ENCODE measurements around the gene ADD1.
"Not testable (repeated sequence)": the region's sequence is repeated elsewhere in the genome, so short reads cannot be mapped to it uniquely, and the experiment has no call there.

The ADD1 gene

DNA sequence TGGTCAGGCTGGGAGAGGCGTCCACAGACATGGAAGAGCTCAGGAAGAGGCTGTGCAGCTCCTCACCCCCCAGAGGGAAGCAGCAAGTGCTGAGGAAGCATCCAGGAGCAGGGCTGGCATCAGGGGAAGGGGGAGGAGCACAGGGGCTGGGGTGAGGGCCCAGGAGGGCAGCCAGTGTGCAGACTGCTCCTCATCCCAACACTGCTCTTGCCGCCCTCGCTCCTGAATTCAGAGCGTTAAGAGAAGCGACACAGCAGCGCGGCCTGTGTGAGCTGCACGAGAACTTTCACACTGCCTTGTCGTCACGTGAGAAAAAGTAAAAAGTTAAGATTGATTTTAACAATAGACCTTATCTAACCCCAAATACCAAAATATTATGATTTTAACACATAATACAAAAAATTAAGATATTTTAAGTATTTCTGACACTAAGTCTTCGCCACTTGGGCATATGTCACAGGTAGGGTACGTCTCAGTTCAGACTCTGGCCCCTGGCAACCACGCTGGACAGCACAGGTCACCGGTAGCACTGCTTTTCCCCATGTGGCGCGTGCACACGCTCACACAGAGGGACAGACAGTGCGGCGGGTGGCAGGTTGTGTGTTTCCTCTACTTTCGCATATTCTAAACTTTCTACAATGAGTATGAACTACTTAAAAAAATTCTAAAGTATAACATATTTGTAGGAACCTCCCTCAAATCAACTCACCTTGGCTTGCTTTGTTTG is 99.9 kb downstream of the ADD1 start:
- no peak overlapping the region for H3K4me3 ChIP-seq (ENCODE audit: low read depth, low read length)
- TF ChIP-seq, protein P1, sequence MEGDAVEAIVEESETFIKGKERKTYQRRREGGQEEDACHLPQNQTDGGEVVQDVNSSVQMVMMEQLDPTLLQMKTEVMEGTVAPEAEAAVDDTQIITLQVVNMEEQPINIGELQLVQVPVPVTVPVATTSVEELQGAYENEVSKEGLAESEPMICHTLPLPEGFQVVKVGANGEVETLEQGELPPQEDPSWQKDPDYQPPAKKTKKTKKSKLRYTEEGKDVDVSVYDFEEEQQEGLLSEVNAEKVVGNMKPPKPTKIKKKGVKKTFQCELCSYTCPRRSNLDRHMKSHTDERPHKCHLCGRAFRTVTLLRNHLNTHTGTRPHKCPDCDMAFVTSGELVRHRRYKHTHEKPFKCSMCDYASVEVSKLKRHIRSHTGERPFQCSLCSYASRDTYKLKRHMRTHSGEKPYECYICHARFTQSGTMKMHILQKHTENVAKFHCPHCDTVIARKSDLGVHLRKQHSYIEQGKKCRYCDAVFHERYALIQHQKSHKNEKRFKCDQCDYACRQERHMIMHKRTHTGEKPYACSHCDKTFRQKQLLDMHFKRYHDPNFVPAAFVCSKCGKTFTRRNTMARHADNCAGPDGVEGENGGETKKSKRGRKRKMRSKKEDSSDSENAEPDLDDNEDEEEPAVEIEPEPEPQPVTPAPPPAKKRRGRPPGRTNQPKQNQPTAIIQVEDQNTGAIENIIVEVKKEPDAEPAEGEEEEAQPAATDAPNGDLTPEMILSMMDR (IDR thresholded peaks at IDR 0.05; ENCODE audit: insufficient read depth, low read depth, low read length, missing control alignments) = no peak

DNA sequence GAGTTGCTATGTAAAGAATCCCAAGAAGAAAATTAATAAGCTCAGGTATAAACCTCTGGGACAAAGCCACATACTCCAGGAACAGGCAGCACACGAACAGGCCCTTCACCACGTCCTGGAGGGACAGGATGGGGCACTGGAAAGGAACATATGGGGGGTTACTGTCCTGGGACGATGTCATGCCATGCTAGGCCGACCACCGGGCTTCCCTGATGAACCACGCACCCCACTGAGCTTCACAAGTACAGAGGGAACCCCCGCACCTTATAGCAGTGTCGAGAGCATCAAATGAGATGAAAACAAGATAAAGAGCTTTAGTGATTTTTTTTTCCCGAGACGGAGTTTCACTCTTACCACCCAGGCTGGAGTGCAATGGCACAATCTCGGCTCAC is 100.4 kb downstream of the ADD1 start:
- DNase-seq (ENCODE audit: low read depth) = no peak
- TF ChIP-seq, protein P1 (IDR thresholded peaks at IDR 0.05; ENCODE audit: insufficient read depth, low read depth, low read length, missing control alignments) = no peak
- H3K4me3 ChIP-seq (ENCODE audit: low read depth, low read length) = no peak overlapping the region

More for the DNA sequence above, 99.9 kb downstream of the ADD1 start:
- DNase-seq (ENCODE audit: low read depth) = no peak

- TF ChIP-seq, protein P1 (IDR thresholded peaks at IDR 0.05; ENCODE audit: insufficient read depth, low read depth, low read length, missing control alignments) = no peak
- DNase-seq (ENCODE audit: low read depth) = no peak
- H3K4me3 ChIP-seq (ENCODE audit: low read depth, low read length) = no peak overlapping the region
Measured at GRCh38 chr4:2944586-2945526, 101.2 kb downstream of the ADD1 start.

DNA sequence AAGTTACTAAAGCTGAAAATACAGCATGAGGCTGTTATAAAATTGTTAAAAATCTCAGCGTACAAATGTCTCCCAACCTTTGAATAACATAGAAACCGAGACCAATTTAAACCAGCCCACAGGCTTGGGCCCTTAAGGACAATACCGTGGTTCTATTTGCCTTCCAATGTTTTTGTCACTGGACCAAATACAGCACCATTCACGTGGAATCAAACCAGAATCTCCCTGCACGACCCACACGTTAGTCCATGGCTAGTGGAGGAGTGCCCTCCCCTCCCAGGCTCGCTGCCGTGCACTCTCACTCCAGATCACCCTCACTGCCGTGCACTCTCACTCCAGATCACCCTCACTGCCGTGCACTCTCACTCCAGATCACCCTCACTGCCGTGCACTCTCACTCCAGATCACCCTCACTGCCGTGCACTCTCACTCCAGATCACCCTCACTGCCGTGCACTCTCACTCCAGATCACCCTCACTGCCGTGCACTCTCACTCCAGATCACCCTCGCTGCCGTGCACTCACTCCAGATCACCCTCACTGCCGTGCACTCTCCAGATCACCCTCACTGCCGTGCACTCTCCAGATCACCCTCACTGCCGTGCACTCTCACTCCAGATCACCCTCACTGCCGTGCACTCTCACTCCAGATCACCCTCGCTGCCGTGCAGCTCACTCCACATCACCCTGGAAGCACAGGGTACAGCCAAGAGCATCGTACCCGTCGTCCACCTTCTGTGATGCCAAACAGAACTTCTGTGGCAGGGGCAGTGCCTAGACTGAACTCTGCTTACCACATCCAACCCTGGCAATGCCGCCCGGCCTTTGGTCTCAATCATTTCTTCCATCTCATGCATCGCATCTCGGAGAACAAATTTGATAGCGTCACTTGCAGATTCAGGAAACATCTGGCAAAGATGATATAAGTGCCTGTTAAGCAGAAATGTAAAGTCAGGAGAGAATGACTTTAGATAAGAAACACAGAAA is 102.3 kb downstream of the ADD1 start:
- DNase-seq (ENCODE audit: low read depth); H3K4me3 ChIP-seq (ENCODE audit: low read depth, low read length): not testable (repeated sequence)

GRCh38 chr4:2946812-2947600 is 103.4 kb downstream of the ADD1 start:
- no peak for DNase-seq (ENCODE audit: low read depth)
- TF ChIP-seq, protein P1 (IDR thresholded peaks at IDR 0.05; ENCODE audit: insufficient read depth, low read depth, low read length, missing control alignments) = no peak

GRCh38 chr4:2947926-2948325 is 104.3 kb downstream of the ADD1 start:
- TF ChIP-seq, protein P1 (IDR thresholded peaks at IDR 0.05; ENCODE audit: insufficient read depth, low read depth, low read length, missing control alignments) = no peak
- no peak overlapping the region for H3K4me3 ChIP-seq (ENCODE audit: low read depth, low read length)
- DNase-seq (ENCODE audit: low read depth) = no peak

More at GRCh38 chr4:2946812-2947600, 103.4 kb downstream of the ADD1 start:
- no peak overlapping the region for H3K4me3 ChIP-seq (ENCODE audit: low read depth, low read length)

All from GM12865 (cell line).